Fibroblast of upper back skin (primary cell): ENCODE measurements around the gene HAUS8.
"Not testable (repeated sequence)": the region's sequence is repeated elsewhere in the genome, so short reads cannot be mapped to it uniquely, and the experiment has no call there.

Experiments used
- DNase-seq: peaks from one replicate; pipeline ENCODE4 v3.0.0-alpha.2; 2013

Gene HAUS8

DNA sequence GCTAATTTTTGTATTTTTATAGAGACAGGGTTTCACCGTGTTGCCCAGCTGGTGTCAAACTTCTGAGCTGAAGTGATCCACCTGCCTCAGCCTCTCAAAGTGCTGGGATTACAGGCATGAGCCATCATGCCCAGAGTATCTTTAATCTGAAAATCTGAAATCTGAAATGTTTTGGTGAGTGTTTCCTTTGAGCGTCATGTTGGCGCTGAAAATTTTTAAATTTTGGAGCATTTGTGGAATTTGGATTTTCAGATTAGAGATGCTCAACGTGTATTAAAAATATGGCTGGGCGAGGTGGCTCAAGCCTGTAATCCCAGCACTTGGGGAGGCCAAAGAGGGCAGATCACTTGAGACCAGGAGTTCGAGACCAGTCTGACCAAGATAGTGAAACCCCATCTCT, 43.5 kb downstream of the HAUS8 start:
- no peak for DNase-seq

DNA sequence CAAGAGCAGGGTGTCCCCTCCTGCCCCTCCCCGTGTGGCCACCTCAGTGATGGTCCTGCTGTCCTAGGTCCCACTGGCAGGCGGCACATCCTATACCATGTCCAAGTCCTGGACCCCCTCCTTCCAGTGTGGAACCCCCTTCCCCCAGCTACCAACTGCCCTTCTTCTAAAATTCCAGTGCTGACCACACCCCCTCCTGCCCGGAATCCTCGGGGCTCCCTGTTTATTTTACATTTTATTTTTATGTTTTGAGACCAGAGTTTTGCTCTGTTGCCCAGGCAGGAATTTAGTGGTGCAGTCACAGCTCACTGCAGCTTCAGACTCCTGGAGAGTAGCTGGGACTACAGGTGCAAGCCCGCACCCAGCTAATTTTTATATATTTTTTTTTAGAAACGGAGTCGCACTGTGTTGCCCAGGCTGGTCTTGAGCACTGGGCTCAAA, 47.7 kb downstream of the HAUS8 start:
- DNase-seq = no peak

DNA sequence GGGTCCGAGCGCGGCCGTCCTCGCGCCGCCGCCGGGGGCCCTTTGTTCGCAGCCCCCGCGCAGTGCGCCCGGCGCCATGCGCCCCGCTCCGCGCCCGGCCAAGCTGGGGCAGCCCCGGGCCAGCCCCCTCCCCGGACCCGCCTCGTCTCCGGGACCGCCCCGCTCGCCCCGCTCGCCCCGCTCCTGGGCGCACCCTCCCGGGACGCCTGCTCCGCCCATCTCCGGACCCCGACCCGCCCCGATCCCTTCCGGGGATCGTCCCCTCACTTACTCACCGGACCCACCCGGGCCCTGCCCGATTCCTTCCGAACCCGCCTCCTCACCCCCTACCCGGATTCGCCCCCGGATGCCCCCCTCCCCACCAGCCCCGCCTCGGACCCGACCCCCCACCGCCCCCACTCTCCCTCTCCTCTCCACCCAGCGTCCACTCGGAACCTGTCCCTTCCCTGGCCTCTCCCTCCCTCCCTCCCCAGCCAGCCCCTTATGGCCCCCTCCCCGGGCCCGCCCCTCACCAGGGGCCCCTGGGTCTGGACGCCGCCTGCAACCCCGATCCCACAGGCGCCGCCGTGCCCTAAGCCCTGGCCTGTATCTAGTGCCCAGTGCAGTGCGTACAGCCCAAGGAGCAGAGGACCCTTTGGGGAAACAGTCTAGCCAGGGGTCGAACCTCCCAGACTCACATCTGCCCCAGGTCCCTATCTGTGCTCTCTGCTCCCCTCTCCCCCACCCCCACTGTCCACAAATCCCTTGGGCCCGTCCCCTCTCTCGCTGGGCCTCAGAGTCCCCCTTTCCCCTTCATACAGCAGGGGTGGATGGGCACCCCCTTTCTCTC, 48.3 kb downstream of the HAUS8 start, which contains the start of gene CPAMD8:
CPAMD8 (minus strand) TSS at position 105 of the 829 bp plus-strand sequence. CDS start 168 bp downstream, outside the sequence.
- no peak for DNase-seq

DNA sequence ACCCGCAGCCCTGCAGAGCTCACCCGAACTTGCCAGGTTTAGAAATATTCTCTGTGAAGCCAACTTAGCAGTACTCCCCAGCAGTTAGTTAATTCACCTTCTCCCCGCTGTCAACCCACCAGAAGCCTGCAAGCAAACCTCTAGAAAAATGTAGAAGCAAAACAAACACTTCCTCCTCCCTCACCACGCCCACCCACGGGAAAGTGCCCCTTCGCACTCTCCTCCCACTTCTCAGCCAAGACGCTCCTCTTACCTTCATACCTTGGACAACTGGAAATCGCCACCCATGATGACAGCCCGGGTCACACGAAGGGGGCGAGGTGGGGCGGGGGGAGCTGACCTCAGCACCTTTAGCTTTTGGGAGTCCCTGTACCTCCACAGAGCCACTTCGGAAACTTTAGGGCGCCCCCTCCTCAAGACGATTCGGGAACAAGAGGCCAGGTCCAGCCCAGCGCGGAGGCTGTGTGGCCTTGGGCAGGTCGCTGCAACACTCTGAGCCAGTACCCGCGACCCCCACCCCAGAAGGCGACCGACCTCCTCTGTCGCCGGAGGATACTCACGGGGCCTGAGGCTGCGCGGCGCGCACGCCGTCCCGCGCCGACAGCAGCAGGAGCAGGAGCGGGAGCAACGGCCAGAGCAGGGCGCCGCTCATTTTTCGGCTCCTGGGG, 49.1 kb downstream of the HAUS8 start:
- no peak for DNase-seq

DNA sequence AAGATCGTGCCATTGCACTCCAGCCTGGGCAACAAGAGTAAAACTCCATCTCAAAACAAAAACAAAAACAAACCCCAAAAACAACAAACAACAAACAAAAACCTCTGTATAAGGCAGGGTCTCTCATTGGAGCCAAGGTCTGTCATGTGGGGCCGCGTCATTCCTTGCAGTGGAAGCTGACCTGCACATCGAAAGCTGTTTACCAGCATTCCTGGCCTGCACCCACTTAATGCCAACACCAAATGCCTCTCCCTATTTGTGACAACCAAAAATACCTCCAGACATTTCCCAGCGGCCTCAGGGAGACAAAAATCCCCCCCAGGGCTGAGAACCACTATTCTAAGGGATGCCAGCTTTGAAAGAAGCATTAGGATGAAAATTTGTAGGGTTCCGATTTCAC, 49.9 kb downstream of the HAUS8 start:
- DNase-seq = no peak

DNA sequence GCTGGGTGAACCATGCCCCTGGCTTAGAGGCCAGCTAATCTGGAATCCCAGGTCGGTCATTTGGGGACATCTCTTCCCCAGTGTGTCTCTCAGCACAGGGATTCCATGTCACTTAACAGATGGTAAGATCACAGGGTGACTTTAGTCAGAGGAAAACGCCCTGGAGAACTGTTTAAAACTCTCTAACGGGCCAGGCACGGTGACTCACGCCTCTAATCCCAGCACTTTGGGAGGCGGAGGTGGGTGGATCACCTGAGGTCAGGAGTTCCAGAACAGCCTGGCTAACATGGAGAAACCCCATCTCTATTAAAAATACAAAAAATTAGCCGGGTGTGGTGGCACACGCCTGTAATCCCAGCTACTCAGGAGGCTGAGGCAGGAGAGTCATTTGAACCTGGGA, 50.3 kb downstream of the HAUS8 start:
- not testable (repeated sequence) for DNase-seq

DNA sequence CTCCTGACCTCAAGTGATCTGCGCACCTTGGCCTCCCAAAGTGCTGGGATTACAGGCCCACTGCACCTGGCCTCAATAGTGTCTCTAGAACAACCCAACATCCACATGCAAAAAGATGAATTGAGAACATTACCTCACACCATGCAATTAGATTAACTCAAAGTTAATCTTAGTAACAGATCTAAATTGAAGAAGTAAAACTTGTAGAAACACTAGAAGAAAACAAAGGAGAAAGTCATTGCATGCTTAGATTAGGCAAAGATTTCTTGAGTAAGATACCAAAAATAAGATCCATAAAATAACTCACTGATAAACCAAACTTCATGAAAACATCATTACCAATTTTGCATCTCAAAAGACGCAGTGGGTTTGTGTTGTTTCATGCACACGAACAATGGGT, 51.4 kb downstream of the HAUS8 start:
- no peak for DNase-seq

DNA sequence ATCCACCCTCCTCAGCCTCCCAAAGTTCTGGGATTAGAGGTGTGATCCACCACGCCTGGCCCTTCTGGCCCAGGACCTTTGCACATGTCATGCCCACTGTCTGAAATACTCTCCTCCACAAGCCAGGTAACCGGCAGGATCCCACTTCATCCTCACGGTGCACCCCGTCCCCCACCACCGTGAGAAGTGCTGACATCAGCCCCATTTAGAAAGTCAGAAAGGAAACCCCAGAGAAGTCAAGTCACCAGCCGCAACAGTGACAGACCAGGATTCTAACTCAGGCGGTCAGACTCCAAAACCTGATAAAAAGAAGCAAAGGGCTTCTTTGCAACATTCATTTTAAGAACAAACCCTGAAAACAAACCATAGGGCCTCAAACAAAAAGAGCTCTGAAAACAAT, 52.5 kb downstream of the HAUS8 start:
- no peak for DNase-seq

DNA sequence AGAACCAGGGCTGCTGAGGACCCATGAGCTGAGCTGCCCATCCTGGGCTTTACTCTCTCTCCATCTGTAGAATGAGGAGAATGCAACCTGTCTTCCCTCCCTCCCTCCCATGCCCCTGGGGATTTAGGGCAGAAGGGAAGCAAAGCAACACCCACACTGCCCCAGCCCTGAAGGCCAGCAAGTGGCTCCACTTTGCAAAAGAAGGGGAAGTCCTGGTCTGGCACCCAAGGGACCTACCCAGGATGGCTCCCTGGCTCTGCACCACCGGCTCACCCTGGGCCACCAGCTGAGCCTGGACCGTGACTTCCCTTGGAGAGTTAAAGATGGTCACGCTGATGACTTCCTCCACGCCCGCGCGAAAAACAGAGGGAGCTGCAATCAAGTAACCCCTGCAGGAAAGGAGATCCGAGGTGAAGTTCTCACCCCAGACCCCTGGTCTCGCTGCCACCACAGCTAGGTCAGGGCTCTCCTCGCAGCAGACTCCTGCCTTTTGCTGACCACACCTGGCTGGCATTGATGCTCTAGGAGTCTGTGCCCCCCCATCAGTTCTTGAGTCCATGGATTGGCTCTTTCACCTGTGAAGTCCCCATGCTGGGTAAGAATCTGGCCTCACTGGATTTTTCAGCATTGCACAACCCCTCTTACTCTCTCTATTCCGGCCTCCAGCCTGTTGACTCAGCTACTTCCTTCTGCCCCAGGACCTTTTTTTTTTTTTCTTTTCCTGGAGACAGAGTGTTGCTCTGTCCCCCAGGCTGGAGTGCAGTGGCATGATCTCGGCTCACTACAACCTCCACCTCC, 53.3 kb downstream of the HAUS8 start:
- no peak for DNase-seq

DNA sequence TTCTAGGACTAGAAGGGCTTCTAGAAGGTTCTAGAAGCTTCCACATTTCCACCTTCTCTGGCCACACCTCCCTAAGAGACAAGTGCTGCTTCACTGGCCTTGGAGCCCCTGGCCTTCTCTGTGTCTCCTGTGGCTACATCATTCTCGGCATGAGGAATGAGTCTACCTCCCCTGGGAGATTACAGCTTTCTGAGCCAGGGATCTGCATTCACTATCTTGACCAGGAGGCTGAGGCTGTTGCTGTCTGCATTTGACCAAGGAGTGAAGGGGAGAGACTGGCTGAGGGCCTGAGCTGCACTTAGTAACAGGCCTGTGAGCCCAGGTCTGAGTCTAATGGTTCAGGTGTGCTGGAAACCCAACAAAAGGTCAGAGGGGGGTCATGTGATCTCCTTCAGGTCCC, 53.9 kb downstream of the HAUS8 start:
- DNase-seq = no peak

DNA sequence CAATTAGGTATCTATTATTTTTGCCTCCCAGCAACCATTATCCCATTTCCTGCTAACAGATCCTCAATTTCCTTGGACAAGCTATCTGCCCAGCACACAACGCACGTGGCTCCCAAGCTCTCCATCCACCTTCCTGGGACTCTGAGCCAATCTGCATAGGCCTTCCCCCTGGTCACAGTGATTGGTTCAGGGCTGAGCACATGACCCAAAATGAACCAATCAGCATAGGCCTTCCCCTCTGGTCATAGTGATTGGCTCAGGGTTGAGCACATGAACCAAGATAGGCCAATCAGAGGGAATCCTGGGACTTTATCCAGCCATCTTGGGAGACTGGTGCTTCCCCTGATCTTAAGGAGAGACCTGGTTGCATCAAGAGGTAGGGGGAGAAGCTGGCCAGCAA, 54.4 kb downstream of the HAUS8 start:
- DNase-seq = no peak

DNA sequence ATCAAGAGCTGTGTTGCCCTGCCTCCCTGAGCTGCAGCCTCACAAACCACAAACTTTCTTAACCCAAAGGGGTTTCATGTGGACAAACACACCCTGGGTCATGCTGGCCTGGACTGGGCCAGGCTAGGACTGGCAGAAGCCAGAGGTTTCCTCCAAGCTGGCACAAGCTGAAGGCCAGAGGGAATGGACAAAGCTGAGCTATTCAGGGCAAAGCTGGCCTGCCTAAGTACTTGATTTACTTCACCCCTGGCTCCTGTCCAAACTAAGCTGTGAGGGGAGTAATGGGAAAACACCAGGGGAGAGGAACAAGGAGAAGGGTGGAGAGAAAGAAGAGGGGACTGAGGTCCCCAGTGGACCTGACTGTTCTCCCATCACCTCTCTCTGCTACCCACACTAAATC, 54.9 kb downstream of the HAUS8 start:
- no peak for DNase-seq

DNA sequence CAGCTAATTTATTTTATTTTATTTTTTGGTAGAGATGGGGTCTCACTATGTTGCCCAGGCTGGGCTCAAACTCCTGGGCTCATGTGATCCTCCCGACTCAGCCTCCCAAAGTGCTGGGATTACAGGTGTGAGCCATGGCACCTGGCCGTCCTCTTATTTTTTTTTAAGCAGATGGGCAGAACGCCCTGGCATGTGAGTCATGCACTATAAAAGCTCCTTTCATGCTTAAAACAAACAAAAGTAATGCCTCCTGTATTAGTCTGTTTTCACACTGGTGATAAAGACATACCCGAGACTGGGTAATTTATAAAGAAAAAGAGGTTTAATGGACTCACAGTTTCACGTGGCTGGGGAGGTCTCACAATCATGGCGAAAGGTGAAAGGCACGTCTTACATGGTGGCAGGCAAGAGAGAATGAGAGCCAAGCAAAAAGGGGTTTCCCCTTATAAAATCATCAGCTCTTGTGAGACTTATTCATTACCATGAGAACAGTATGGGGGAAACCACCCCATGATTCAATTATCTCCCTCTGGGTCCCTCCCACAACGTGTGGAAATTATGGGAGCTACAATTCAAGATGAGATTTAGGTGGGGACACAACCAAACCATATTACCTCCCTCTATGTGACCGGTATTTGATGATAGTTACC, 60.9 kb downstream of the HAUS8 start:
- DNase-seq = not testable (repeated sequence)

DNA sequence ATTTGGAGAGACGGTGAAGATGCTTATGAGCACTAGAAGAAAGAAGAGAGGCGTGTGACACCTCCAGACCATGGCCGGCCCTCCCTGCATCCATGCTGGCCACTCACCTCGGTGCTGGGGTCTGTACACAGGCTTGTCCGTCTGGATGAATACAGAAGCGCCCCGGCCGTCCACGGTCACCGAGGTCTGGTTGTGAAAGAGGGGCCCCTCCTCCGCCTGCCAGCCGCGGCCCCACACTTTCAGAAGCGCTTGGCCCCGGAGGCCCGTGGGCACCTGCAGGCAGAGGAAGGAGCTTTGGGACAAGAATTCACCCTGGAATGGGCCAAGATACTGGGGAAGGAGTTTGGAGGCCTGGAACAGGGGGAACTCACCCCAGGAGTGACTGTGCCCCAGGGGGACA, 63.8 kb downstream of the HAUS8 start:
- DNase-seq = no peak

DNA sequence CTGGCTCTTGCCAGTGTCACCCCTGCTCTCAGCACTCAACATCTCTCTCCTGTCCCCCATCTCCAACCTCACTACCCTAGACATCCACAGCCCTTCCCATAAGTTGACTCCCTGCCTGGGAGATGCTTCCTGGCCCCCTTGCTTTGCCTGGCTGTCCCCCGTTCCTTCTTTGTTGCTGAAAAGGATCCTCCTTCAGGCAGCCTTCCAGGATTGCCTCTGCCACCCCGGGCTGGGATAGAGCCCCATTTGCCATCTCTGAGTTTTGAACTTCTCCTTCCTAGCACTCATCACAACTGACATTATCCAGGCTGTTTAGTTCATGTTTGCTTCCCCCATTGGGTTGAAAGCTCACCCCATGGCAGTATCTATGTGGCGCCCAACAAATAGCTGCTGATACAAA, 68.7 kb downstream of the HAUS8 start:
- DNase-seq = no peak

DNA sequence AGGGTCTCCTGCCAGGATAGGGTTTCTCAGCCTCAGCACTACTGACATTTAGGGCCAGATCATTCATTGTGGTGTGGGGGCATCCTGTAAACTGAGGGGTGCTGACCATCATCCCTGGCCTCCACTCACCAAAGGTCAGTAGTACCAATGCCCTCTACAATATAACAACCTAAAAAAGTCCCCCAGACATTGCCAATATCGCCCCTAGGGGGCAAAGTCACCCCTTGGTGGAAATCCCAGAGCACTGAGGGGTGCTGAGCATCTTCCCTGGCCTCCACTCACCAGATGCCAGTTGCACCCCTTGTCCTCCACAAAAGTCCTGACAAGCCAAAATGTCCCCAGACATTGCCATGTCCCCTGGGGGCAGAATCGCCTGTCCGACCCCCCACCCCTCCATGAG, 70.3 kb downstream of the HAUS8 start:
- no peak for DNase-seq

DNA sequence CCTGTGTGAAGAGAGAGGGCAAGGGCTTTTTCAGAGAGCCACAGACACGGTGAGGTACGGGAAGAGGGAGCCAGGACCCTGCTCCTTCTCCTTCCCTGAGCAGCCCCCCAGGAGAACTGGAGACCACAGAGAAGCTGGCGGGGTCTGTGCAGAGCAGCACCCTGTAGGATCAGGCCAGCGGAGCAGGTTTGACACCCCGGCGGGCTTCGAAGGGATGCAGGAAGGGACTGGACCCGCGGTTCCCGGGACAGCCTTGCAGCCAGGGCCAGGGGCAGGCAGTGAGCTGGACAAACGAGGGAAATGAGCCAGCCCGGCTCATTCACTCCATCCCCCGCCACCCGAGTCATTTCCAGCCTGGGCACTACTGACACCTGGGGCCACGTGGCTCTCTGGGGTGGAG, 70.9 kb downstream of the HAUS8 start:
- DNase-seq = no peak

DNA sequence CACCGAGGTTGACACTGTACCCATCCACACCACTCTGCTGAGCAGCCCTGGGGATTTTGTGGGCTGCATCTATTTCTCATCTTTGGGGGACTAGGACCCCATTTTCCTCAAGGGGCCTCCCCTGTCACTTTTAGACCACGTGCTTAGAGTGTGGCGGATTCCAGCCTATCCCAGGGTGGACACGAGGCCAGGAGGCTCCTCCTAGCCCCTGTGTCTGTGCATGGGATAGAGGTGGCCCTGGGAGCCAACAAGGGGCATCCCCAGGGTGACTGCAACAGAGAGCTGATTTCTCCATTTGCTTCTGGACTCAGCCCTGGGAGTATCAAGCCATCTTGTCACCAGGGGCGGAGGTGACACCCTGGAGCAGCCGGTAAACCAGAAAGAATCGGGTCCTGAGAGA, 72.8 kb downstream of the HAUS8 start:
- no peak for DNase-seq

DNA sequence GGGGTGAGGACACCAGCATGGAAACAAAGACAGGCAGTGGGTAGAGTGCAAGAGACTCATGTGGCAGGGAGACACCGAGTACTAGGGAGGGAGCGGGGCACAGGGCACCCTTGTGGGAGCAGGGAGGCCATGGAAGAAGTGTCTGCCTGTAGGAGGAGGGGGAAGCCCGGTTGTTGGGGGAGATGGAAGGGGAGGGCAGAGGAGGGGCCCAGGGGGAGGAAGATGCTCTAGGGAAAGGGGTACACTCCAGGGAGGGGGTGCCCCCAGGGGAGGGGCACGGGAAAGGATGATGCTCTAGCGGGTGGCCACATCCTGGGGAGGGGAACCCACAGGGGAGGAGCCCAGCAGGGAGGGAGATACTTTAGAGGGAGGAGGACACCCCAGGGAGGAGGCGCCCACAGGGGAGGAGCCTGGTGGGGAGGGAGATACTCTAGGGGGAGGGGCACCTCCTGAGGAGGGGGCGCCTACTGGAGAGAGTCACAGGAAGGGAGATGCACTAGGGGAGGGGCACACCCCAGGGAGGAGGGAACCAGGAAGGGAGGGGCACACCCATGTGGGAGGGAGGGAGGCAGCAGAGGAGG, 73.6 kb downstream of the HAUS8 start:
- no peak for DNase-seq
